GM23338 (cell line): ENCODE measurements around the gene TECTA. TPM values are rescaled to one million over a fixed set of nuclear protein-coding genes. Genes with fewer than 3 reads are reported as not detected.

Source experiments
- ATAC-seq: fragments of 200-7000 bp; cut with Tn5 transposase; 3 replicates; pipeline ENCODE4 v1.9.1; 2020
- DNase-seq: peaks from one replicate; pipeline ENCODE4 v3.0.0-alpha.2; 2015; ENCODE audit warnings: low spot score
- H2AFZ ChIP-seq: fragments of 200-600 bp; sonication (generic); 2 replicates; pipeline ENCODE4 v1.8.0; 2016; ENCODE audit warnings: antibody characterized with exemption, mild to moderate bottlenecking, moderate library complexity
- H3F3A ChIP-seq: fragments of 200-600 bp; sonication (generic); replicated peaks from 2 replicates; pipeline ENCODE4 v1.8.0; 2017; ENCODE audit warnings: antibody characterized with exemption, mixed run types, low read depth
- H3K27ac ChIP-seq: fragments of 200-600 bp; sonication (generic); 2 replicates; pipeline ENCODE4 v1.6.1; 2016; ENCODE audit warnings: low read depth
- H3K27me3 ChIP-seq: fragments of 200-600 bp; sonication (generic); 2 replicates; pipeline ENCODE4 v1.8.0; 2016; ENCODE audit warnings: mild to moderate bottlenecking, mixed run types, moderate library complexity; ENCODE audit not compliant: insufficient read depth
- H3K36me3 ChIP-seq: fragments of 200-600 bp; sonication (generic); 2 replicates; pipeline ENCODE4 v1.8.0; 2016; ENCODE audit warnings: mild to moderate bottlenecking; ENCODE audit not compliant: insufficient read depth
- H3K4me1 ChIP-seq: fragments of 200-600 bp; sonication (generic); 2 replicates; pipeline ENCODE4 v1.8.0; 2016; ENCODE audit warnings: mild to moderate bottlenecking, moderate library complexity; ENCODE audit not compliant: insufficient read depth
- H3K4me2 ChIP-seq: fragments of 200-600 bp; sonication (generic); 2 replicates; pipeline ENCODE4 v1.7.1; 2017; ENCODE audit warnings: mixed run types
- H3K4me3 ChIP-seq: fragments of 200-600 bp; sonication (generic); 2 replicates; pipeline ENCODE4 v1.6.1; 2016; ENCODE audit warnings: mixed run types
- H3K79me2 ChIP-seq: fragments of 200-600 bp; sonication (generic); replicated peaks from 2 replicates; pipeline ENCODE4 v1.8.0; 2017; ENCODE audit warnings: mild to moderate bottlenecking; ENCODE audit not compliant: insufficient read depth
- H3K9me2 ChIP-seq: fragments of 200-600 bp; sonication (generic); 2 replicates; pipeline ENCODE4 v1.8.0; 2017; ENCODE audit not compliant: insufficient read depth
- H4K20me1 ChIP-seq: fragments of 200-600 bp; sonication (generic); replicated peaks from 2 replicates; pipeline ENCODE4 v1.8.0; 2017; ENCODE audit warnings: mild to moderate bottlenecking; ENCODE audit not compliant: insufficient read depth
- H3K27ac Mint-ChIP-seq: 2 replicates; pipeline ENCODE4 v1.8.0; 2020; ENCODE audit warnings: inconsistent platforms, mild to moderate bottlenecking, moderate library complexity, mixed read lengths
- H3K27me3 Mint-ChIP-seq: 3 replicates; pipeline ENCODE4 v1.8.0; 2022; ENCODE audit warnings: low read depth, mild to moderate bottlenecking, moderate library complexity, mixed read lengths, inconsistent platforms; ENCODE audit not compliant: insufficient read depth, poor library complexity
- H3K36me3 Mint-ChIP-seq: 3 replicates; pipeline ENCODE4 v1.8.0; 2021; ENCODE audit warnings: low read depth, mild to moderate bottlenecking, inconsistent platforms, moderate library complexity, mixed read lengths
- H3K4me1 Mint-ChIP-seq: 3 replicates; pipeline ENCODE4 v1.8.0; 2020; ENCODE audit warnings: mild to moderate bottlenecking, inconsistent platforms, mixed read lengths
- H3K4me3 Mint-ChIP-seq: 3 replicates; pipeline ENCODE4 v1.8.0; 2021; ENCODE audit warnings: moderate library complexity, mild to moderate bottlenecking, inconsistent platforms, mixed read lengths
- H3K9me3 Mint-ChIP-seq: 3 replicates; pipeline ENCODE4 v1.8.0; 2020; ENCODE audit warnings: moderate library complexity, mild to moderate bottlenecking, inconsistent platforms, mixed read lengths
- CREB1 ChIP-seq: fragments of 250-450 bp; sonication (Bioruptor Pico); IDR thresholded peaks from 2 replicates; pipeline ENCODE4 v1.5.0; 2020; ENCODE audit warnings: low read depth, mild to moderate bottlenecking, moderate library complexity
- CTCF ChIP-seq, 2 experiments: fragments of 200-600 bp in 1 of 2; sonication (generic) in 1 of 2; conservative IDR thresholded peaks; 2 replicates each; pipeline versions ENCODE4 v1.5.1 to v1.6.1; 2016 to 2017; ENCODE audit warnings: antibody characterized with exemption in 2 of 2, low read depth in 2 of 2, mild to moderate bottlenecking in 2 of 2, moderate library complexity in 1 of 2
- EZH2 ChIP-seq: fragments of 200-600 bp; sonication (generic); IDR thresholded peaks from one replicate; pipeline ENCODE4 v1.8.0; 2017; ENCODE audit warnings: antibody characterized with exemption, mild to moderate bottlenecking, low read depth; ENCODE audit not compliant: unreplicated experiment
- EZH2phosphoT487 ChIP-seq: fragments of 200-600 bp; sonication (generic); IDR thresholded peaks from one replicate; pipeline ENCODE4 v1.8.1; 2018; ENCODE audit warnings: antibody characterized with exemption; ENCODE audit not compliant: unreplicated experiment
- JUNB ChIP-seq: IDR thresholded peaks from one replicate; pipeline ENCODE4 v1.6.1; 2016; ENCODE audit warnings: antibody characterized with exemption; ENCODE audit not compliant: unreplicated experiment
- NANOG ChIP-seq: IDR thresholded peaks from 2 replicates; pipeline ENCODE4 v1.6.1; 2016; ENCODE audit warnings: antibody characterized with exemption, borderline replicate concordance
- POLR2AphosphoS5 ChIP-seq: IDR thresholded peaks from 2 replicates; pipeline ENCODE4 v1.6.1; 2016; ENCODE audit warnings: antibody characterized with exemption, low read depth
- REST ChIP-seq: IDR thresholded peaks from one replicate; pipeline ENCODE4 v1.6.1; 2018; ENCODE audit warnings: antibody characterized with exemption; ENCODE audit not compliant: unreplicated experiment
- STAT1 ChIP-seq: IDR thresholded peaks from one replicate; pipeline ENCODE4 v1.6.1; 2016; ENCODE audit warnings: antibody characterized with exemption; ENCODE audit not compliant: unreplicated experiment
- ZNF114 ChIP-seq: fragments of 250-450 bp; sonication (Bioruptor Pico); IDR thresholded peaks from 2 replicates; pipeline ENCODE4 v1.5.0; 2020; ENCODE audit warnings: mild to moderate bottlenecking, moderate library complexity
- ZNF331 ChIP-seq: fragments of 250-450 bp; sonication (Bioruptor Pico); IDR thresholded peaks from 2 replicates; pipeline ENCODE4 v1.5.0; 2020; ENCODE audit warnings: low read depth, mild to moderate bottlenecking, moderate library complexity
- ZNF462 ChIP-seq: fragments of 250-450 bp; sonication (Bioruptor Pico); IDR thresholded peaks from 2 replicates; pipeline ENCODE4 v1.5.0; 2020; ENCODE audit warnings: mild to moderate bottlenecking, moderate library complexity
- polyA plus RNA-seq: library from polyadenylated mRNA; unstranded; fragments of >200 nt; fragmentation: Nextera tagmentation; extraction: Ambion mirVana; gene quantifications from 2 replicates; pipeline ENCODE4 v1.2.1, GENCODE V29; 2016
- total RNA-seq: library from RNA; depleted of rRNA; stranded (reverse); fragments of >200 nt; shearing (Covaris generic); gene quantifications from 2 replicates; pipeline ENCODE4 v1.2.3, GENCODE V29; 2014
- TF ChIP-seq, protein P1 (sequence below): IDR thresholded peaks from 2 replicates; pipeline ENCODE4 v1.6.1; 2016; ENCODE audit warnings: antibody characterized with exemption

Gene TECTA
- total and polyA plus RNA-seq, 2 experiments from 2014 or later = 0.34 to 0.69 TPM

- TF ChIP-seq ZNF462 (CRISPR knock-in tag) (no peak), STAT1 (no peak), CREB1 (no peak), EZH2phosphoT487 (no peak), NANOG (no peak), JUNB (no peak)
Observed at GRCh38 chr11:121149116-121149515, 48.1 kb downstream of the TECTA start (continued).

GRCh38 chr11:121151207-121151688 lies 50.2 kb downstream of the TECTA start:
- Histone ChIP-seq H3K4me3 (no peak overlapping the region), H3K79me2 (no peaks in the 10 kb centered on the region), H3F3A (no peaks in the 10 kb centered on the region), H3K27me3 (no peaks in the 10 kb centered on the region), H3K4me1 (no peaks in the 10 kb centered on the region), H3K4me2 (no peak overlapping the region), H3K9me2 (no peaks in the 10 kb centered on the region), H2AFZ (no peak overlapping the region), H3K27ac (no peak overlapping the region), H4K20me1 (no peaks in the 10 kb centered on the region), H3K36me3 (no peaks in the 10 kb centered on the region)
- no peaks in the 10 kb centered on the region for H3K9me3 Mint-ChIP-seq
- peaks cover 12% of the 10 kb centered on the region for H3K4me1 Mint-ChIP-seq
- no peak overlapping the region for H3K4me3 Mint-ChIP-seq
- H3K27ac Mint-ChIP-seq = no peak overlapping the region
- no peaks in the 10 kb centered on the region for H3K36me3 Mint-ChIP-seq
- peaks cover 4% of the 10 kb centered on the region for H3K27me3 Mint-ChIP-seq
- ATAC-seq (no peak), DNase-seq (no peak)
- TF ChIP-seq POLR2AphosphoS5 = no peak
- no peak for TF ChIP-seq ZNF331
- TF ChIP-seq ZNF114 (CRISPR knock-in tag) = no peak
- TF ChIP-seq REST = no peak
- TF ChIP-seq EZH2phosphoT487 = no peak
- TF ChIP-seq EZH2 = no peak
- no peak for TF ChIP-seq JUNB
- TF ChIP-seq NANOG = no peak
- no peak for TF ChIP-seq CTCF (conservative IDR thresholded peaks at IDR 0.05; ENCODE audit: low read depth in 2 of 2)
- TF ChIP-seq, protein P1, sequence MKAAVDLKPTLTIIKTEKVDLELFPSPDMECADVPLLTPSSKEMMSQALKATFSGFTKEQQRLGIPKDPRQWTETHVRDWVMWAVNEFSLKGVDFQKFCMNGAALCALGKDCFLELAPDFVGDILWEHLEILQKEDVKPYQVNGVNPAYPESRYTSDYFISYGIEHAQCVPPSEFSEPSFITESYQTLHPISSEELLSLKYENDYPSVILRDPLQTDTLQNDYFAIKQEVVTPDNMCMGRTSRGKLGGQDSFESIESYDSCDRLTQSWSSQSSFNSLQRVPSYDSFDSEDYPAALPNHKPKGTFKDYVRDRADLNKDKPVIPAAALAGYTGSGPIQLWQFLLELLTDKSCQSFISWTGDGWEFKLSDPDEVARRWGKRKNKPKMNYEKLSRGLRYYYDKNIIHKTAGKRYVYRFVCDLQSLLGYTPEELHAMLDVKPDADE = no peak
- TF ChIP-seq STAT1 = no peak
- TF ChIP-seq CREB1 = no peak
